HepG2 (cell line): ENCODE results near the gene IMP3. TPM values are rescaled to one million over a fixed set of nuclear protein-coding genes. Genes with fewer than 3 reads are reported as not detected.
A peak's percentile ranks its signal among the peaks of the same experiment; 100 is the strongest.

Source experiments
- ATF7 ChIP-seq, 2 experiments: fragments of 450-650 bp in 1 of 2; sonication (generic) in 1 of 2; formaldehyde crosslinking in 1 of 2; IDR thresholded peaks; 2 replicates each; pipeline versions ENCODE4 v1.4.0 to v1.6.1; 2016 to 2020; ENCODE audit warnings: antibody characterized with exemption in 1 of 2, mild to moderate bottlenecking in 1 of 2, missing genetic modification reagents in 1 of 2
- DNMT1 ChIP-seq: sonication (generic); formaldehyde crosslinking; IDR thresholded peaks from 2 replicates; pipeline ENCODE4 v1.5.1; 2020; ENCODE audit warnings: mild to moderate bottlenecking, missing genetic modification reagents
- FOSL2 ChIP-seq: sonication (generic); formaldehyde crosslinking; IDR thresholded peaks from 2 replicates; pipeline ENCODE4 v1.4.0; 2020; ENCODE audit warnings: missing genetic modification reagents
- FOXK2 ChIP-seq: fragments of 450-650 bp; IDR thresholded peaks from 2 replicates; pipeline ENCODE4 v1.6.1; 2016
- NR2F1 ChIP-seq, 2 experiments: fragments of 450-650 bp in 1 of 2; formaldehyde crosslinking in 1 of 2; IDR thresholded peaks; 2 replicates each; pipeline versions ENCODE4 v1.5.0 to v1.6.1; 2016 to 2020; ENCODE audit warnings: mild to moderate bottlenecking in 1 of 2, missing compliant biosample characterization in 1 of 2, missing genetic modification reagents in 1 of 2, moderate library complexity in 1 of 2
- NR2F6 ChIP-seq, 2 experiments: IDR thresholded peaks; 2 replicates each; pipeline ENCODE4 v1.6.1; 2016; ENCODE audit warnings: antibody characterized with exemption in 1 of 2, mild to moderate bottlenecking in 1 of 2
- PITX1 ChIP-seq: sonication (generic); formaldehyde crosslinking; IDR thresholded peaks from 2 replicates; pipeline ENCODE4 v1.5.1; 2020; ENCODE audit warnings: mild to moderate bottlenecking, missing genetic modification reagents
- PTBP1 ChIP-seq: fragments of 200-400 bp; formaldehyde crosslinking; IDR thresholded peaks from 2 replicates; pipeline ENCODE4 v1.6.1; 2018; ENCODE audit warnings: low read length, low read depth; ENCODE audit not compliant: poor library complexity, severe bottlenecking
- SOX13 ChIP-seq, 3 experiments: fragments of 450-650 bp in 1 of 3; sonication (generic) in 1 of 3; formaldehyde crosslinking in 1 of 3; IDR thresholded peaks in 2 of 3; conservative IDR thresholded peaks in 1 of 3; 2 replicates each; pipeline versions ENCODE4 v1.5.0 to v1.6.1; 2016 to 2020; ENCODE audit warnings: antibody characterized with exemption in 1 of 3, mild to moderate bottlenecking in 1 of 3, missing compliant biosample characterization in 1 of 3, missing genetic modification reagents in 1 of 3, moderate library complexity in 1 of 3
- ZBTB33 ChIP-seq: sonication (generic); formaldehyde crosslinking; IDR thresholded peaks from 2 replicates; pipeline ENCODE4 v1.4.0; 2020; ENCODE audit warnings: missing genetic modification reagents
- ZNF101 ChIP-seq: sonication (generic); formaldehyde crosslinking; IDR thresholded peaks from 2 replicates; pipeline ENCODE4 v1.4.0; 2020; ENCODE audit warnings: mild to moderate bottlenecking, low read depth, missing genetic modification reagents, borderline replicate concordance
- ZNF292 ChIP-seq: sonication (generic); formaldehyde crosslinking; IDR thresholded peaks from 2 replicates; pipeline ENCODE4 v1.8.1; 2022; ENCODE audit warnings: mild to moderate bottlenecking, low read depth, missing genetic modification reagents, borderline replicate concordance
- ZNF329 ChIP-seq: sonication (generic); formaldehyde crosslinking; IDR thresholded peaks from 2 replicates; pipeline ENCODE4 v1.9.0; 2021; ENCODE audit warnings: low read depth, mild to moderate bottlenecking, missing genetic modification reagents
- ZNF557 ChIP-seq: sonication (generic); formaldehyde crosslinking; IDR thresholded peaks from 2 replicates; pipeline ENCODE4 v1.4.0; 2020; ENCODE audit warnings: missing genetic modification reagents
- ZNF883 ChIP-seq: sonication (generic); formaldehyde crosslinking; IDR thresholded peaks from 2 replicates; pipeline ENCODE4 v1.5.1; 2020; ENCODE audit warnings: mild to moderate bottlenecking, missing genetic modification reagents; ENCODE audit errors: not compliant biosample characterization
- ZZZ3 ChIP-seq: sonication (generic); formaldehyde crosslinking; IDR thresholded peaks from 2 replicates; pipeline ENCODE4 v1.4.0; 2020; ENCODE audit warnings: missing genetic modification reagents, mild to moderate bottlenecking, borderline replicate concordance
- polyA plus RNA-seq, 8 experiments: library from polyadenylated mRNA; depleted of rRNA in 3 of 8; stranded (reverse) in 7 of 8; unstranded in 1 of 8; fragments of >200 nt; fragmentation: Illumina TruSeq in 4 of 8; extraction: Trizol in 4 of 8; gene quantifications; 2 replicates each; pipeline versions ENCODE4 v1.2.1 to v1.2.3, GENCODE V29; 2011 to 2016; ENCODE audit warnings: low read depth in 4 of 8, missing spikeins in 1 of 8, mixed read lengths in 1 of 8; ENCODE audit not compliant: insufficient read depth in 1 of 8
- total RNA-seq, 5 experiments: library from RNA; depleted of rRNA; stranded (reverse); fragments of >200 nt; fragmentation: Illumina TruSeq; extraction: Trizol; gene quantifications; 2 replicates each; pipeline ENCODE4 v1.2.3, GENCODE V29; 2016; ENCODE audit warnings: low read depth in 1 of 5
- TF ChIP-seq, protein P1 (sequence below): sonication (generic); formaldehyde crosslinking; IDR thresholded peaks from 2 replicates; pipeline ENCODE4 v1.4.0; 2020; ENCODE audit warnings: mild to moderate bottlenecking, missing genetic modification reagents
- TF ChIP-seq, protein P2 (sequence below): sonication (generic); formaldehyde crosslinking; IDR thresholded peaks from 2 replicates; pipeline ENCODE4 v1.5.1; 2020; ENCODE audit warnings: mild to moderate bottlenecking, missing genetic modification reagents
- TF ChIP-seq, protein P3 (sequence below): IDR thresholded peaks from 2 replicates; pipeline ENCODE4 v1.6.1; 2016; ENCODE audit warnings: mild to moderate bottlenecking, missing biosample characterization, missing genetic modification reagents

IMP3 gene
- total and polyA plus RNA-seq, 2 of the 13 experiments (the other 11 are each of a cell fraction or from before 2014, with no cell fraction given), result 38.3 to 143 TPM

GRCh38 chr15:75639709-75640482 is at the start of gene IMP3 (continued):
- no peak; the same call in 1 of the 2 replicates for TF ChIP-seq ZBTB33 (CRISPR knock-in tag)
- TF ChIP-seq, protein P1, sequence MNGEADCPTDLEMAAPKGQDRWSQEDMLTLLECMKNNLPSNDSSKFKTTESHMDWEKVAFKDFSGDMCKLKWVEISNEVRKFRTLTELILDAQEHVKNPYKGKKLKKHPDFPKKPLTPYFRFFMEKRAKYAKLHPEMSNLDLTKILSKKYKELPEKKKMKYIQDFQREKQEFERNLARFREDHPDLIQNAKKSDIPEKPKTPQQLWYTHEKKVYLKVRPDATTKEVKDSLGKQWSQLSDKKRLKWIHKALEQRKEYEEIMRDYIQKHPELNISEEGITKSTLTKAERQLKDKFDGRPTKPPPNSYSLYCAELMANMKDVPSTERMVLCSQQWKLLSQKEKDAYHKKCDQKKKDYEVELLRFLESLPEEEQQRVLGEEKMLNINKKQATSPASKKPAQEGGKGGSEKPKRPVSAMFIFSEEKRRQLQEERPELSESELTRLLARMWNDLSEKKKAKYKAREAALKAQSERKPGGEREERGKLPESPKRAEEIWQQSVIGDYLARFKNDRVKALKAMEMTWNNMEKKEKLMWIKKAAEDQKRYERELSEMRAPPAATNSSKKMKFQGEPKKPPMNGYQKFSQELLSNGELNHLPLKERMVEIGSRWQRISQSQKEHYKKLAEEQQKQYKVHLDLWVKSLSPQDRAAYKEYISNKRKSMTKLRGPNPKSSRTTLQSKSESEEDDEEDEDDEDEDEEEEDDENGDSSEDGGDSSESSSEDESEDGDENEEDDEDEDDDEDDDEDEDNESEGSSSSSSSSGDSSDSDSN (CRISPR knock-in tag), result peak; percentile 93
- no peak for TF ChIP-seq FOSL2 (CRISPR knock-in tag)
- TF ChIP-seq ATF7 (IDR thresholded peaks at IDR 0.05), result no peak
- TF ChIP-seq ATF7 (CRISPR knock-in tag; IDR thresholded peaks at IDR 0.05), result peak; percentile 37; the same call in 1 of the 2 replicates
- peak; percentile 42; the same call in 1 of the 2 replicates for TF ChIP-seq ZNF292
- no peak for TF ChIP-seq PTBP1
- TF ChIP-seq SOX13 (IDR thresholded peaks at IDR 0.05), result no peak; the same call in 1 of the 2 replicates
- TF ChIP-seq SOX13 (CRISPR knock-in tag; conservative IDR thresholded peaks at IDR 0.05 in 1 of 2, IDR thresholded peaks at IDR 0.05 in 1 of 2), result peak in 1 of 2 experiments; percentile 27; a peak in 2 of 4 replicates
- TF ChIP-seq DNMT1 (CRISPR knock-in tag), result peak; percentile 58
- TF ChIP-seq, protein P2, sequence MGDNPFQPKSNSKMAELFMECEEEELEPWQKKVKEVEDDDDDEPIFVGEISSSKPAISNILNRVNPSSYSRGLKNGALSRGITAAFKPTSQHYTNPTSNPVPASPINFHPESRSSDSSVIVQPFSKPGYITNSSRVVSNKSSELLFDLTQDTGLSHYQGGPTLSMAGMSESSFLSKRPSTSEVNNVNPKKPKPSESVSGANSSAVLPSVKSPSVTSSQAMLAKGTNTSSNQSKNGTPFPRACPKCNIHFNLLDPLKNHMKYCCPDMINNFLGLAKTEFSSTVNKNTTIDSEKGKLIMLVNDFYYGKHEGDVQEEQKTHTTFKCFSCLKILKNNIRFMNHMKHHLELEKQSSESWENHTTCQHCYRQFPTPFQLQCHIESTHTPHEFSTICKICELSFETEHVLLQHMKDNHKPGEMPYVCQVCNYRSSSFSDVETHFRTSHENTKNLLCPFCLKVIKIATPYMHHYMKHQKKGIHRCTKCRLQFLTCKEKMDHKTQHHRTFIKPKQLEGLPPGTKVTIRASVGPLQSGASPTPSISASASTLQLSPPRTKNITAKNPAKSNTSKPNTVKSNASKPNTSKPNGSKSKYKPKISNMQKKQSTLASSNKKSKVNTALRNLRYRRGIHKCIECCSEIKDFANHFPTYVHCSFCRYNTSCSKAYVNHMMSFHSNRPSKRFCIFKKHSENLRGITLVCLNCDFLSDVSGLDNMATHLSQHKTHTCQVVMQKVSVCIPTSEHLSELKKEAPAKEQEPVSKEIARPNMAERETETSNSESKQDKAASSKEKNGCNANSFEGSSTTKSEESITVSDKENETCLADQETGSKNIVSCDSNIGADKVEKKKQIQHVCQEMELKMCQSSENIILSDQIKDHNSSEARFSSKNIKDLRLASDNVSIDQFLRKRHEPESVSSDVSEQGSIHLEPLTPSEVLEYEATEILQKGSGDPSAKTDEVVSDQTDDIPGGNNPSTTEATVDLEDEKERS (CRISPR knock-in tag), result peak; percentile 85
- peak; percentile 26; the same call in 1 of the 2 replicates for TF ChIP-seq ZZZ3 (CRISPR knock-in tag)
- no peak for TF ChIP-seq NR2F1 (CRISPR knock-in tag; IDR thresholded peaks at IDR 0.05)
- TF ChIP-seq FOXK2, result no peak
- no peak; the same call in 1 of the 2 replicates for TF ChIP-seq ZNF101 (CRISPR knock-in tag)
- TF ChIP-seq ZNF883 (CRISPR knock-in tag), result peak; percentile 92
- TF ChIP-seq, protein P3, sequence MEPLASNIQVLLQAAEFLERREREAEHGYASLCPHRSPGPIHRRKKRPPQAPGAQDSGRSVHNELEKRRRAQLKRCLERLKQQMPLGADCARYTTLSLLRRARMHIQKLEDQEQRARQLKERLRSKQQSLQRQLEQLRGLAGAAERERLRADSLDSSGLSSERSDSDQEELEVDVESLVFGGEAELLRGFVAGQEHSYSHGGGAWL, result peak; percentile 92; the same call in 1 of the 2 replicates
- peak; percentile 72 for TF ChIP-seq PITX1
- peak; percentile 77 for TF ChIP-seq ZNF557
- TF ChIP-seq ZNF329, result peak; percentile 89
- no peak for TF ChIP-seq NR2F6 (IDR thresholded peaks at IDR 0.05)
- TF ChIP-seq NR2F6 (CRISPR knock-in tag; IDR thresholded peaks at IDR 0.05), result no peak; the same call in 1 of the 2 replicates
